ENCODE data around the gene TRPV6.

The TRPV6 gene

DNA sequence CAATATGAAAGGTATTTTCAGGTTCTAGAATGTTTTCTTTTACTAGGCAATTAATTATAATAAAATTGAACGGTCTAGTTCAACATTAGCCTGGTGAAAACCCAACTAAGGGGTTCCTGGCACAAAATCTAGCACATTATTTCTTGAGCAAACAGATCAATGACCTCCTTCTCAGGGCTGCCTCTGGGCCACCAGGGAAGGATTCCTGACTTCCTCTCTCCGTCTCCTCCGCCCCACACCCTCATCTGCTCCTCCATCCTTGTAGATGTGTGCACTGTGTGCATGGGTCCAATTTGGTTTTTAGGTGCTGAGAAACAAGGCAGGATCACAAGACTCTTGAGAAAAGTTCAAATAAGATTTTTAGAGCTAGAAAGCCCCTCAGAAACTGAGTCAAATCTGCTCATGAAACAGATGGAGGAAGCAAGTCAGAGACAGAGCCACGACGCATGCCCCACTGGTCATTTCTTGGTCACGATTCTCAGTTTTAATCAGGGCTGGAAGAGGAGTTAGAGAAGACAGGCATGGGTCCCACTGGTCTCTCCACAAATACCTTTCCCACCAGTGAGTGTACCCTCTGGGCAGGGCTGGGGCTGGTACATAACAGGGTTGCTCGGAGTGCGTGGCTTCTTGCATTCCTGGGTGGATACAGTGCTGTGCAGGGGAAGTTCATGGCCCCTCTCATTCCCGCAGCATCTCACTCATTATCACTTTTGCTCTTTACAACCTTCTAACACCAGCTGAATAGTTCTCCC, 3.8 kb downstream of the TRPV6 start:
- no peak for DNase-seq

GRCh38 chr7:142880876-142881505, 4.6 kb downstream of the TRPV6 start:
- DNase-seq: no peak

- DNase-seq: no peak
Measured at GRCh38 chr7:142879060-142879459, 6.5 kb downstream of the TRPV6 start.

DNA sequence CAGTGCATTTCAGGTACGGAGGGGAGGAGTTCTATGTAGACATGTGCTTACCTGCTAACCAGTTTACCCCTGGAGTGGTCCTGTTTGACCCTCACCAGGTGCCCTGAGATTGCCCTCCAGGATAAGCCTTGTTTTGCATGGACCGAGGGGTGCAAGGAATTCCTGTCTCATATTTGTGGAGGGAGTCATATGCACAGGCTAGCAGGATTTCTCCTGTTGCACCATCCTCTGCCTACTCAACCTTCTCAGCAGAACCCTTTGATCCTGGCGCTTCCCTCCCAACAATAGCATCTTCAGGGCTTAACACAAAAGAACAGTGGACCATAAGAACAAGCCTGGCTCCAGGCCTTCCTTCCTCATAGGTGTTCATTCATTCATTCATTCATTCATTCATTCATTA, 7.2 kb downstream of the TRPV6 start:
- DNase-seq: no peak

DNA sequence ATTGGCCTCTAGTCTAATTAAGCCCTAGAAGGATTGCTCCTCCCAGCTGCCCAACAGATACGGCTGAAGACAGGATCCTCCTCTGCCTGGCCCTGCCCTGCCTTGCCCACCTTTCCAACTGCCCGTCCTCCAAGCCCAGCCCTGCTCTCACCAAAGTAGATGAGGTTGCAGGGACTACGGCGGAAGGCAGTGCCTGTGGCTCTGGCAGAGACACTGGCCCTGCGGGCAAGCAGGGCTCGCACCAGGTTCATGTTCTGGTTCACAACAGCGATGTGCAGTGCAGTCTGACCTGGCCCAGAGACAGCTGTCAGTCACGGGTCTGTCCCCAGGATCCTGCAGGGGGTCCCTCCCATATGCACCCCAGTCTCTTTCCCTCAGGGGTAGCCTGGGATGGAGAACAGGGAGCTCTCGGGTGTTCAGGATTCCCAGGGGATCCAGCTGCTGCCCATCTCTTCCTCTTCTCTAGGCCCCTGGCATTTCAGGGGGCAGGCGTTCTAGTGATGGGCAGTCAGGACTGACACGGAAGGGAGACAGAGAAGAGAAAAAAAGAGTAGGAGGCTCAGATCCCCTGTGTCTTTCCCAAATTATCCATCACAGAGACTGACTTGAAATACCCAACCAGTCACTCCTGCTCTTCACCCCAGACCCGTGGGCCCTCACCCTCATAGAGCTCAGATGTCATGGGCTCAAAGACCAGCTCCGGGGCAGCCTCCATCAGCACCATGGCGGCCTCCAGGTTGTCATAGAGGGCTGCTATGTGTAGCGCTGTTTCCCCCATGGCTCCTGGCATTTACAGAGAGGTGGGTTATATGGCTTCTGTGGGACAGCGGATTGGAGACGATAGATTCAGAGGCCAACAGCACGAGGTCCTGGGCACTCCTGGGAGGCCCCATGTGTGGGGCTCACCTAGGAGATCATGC, 8.3 kb downstream of the TRPV6 start:
- no peak for DNase-seq

DNA sequence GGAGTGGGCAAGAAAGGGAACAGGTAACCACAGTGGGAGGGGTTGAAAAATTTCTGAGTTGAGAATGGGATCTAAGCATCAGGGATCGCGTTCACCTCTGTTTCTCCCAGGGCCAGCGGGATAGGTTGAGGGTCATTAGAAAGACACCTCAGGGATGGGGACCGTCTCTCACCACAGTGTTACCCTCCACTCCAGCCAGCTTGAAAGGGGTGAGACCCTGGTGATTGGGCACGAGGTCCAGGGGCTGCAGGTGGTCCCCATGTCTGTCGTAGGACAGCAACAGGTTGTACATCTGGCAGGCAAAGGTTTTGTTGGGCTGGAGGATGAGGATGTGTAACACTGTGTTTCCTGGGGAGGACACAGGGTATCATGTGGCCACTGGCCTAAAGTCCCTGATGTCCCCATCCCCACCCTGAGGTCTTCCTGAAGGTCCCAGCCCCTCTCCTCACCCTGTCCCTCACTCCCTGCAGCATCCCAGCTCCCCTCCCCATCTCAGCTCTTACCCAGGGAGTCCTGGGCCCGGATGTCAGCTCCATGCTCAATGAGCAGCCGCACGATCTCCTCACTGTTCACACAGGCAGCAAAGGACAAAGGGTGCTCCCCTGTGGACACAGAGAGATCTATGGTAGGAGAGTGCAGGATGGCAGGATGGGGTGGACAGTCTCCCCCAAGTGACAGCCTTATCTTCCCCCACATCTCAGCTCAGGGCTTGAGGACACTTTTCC, 9.1 kb downstream of the TRPV6 start:
- DNase-seq: no peak

- no peak for DNase-seq
Measured at GRCh38 chr7:142875456-142875855, 10.1 kb downstream of the TRPV6 start.

DNA sequence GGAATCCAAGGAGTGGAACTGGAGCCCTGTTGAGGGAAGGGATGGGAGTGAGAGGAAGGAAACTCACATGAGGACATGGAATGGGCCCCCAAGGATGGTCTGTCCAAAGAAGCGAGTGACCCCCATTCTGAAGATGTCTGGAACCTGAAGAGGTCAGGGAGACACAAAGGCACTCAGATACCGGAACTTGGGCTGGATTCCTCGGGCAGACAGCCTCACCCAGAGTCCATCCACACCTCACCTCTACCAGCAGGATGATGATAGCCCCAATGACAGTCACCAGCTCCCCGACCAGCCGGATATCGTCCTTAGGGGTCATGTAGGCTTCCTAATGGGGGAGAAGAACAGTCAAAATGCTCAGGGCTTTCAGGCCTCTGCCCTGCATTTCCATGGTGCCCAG, 10.7 kb downstream of the TRPV6 start:
- DNase-seq: no peak

DNA sequence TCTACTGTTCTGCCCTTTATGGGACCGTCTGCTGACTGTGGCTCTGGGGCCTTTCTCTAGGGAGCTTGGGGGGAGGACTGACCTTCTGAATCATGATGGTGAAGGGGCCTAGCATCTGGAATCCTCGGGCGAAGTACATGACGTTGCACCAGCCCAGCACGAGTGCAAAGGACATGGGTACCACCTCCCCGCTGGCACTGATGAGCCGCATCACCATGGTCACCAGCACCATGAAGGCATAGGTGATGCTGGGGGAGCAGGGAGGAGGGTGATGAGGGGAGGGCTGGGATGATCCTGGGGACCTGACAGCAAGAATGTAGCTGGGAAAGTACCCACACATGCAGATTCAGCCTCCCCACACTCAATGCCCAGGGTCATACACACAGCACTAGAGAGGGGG, 11.1 kb downstream of the TRPV6 start:
- no peak for DNase-seq

DNA sequence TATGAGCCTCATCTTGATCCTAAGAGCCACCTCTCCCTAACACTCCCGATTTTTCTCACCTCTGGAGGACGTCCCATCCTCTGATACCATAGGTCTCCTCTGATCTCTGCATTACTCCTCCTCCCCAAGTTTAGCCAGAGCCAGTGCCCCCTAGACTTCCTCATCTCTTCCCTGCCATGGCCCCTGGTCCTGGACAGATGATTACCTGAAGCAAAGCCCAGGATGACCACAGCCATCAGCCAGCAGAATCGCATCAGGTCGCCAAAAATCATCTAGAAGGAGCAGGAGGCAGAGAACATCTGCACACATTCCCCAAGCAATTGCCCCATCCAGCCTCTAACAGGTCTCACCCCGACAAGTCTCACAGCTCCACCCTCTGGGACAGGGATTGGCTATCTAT, 11.7 kb downstream of the TRPV6 start:
- DNase-seq: no peak

- no peak for DNase-seq
Measured at GRCh38 chr7:142873281-142873784, 12.2 kb downstream of the TRPV6 start.

DNA sequence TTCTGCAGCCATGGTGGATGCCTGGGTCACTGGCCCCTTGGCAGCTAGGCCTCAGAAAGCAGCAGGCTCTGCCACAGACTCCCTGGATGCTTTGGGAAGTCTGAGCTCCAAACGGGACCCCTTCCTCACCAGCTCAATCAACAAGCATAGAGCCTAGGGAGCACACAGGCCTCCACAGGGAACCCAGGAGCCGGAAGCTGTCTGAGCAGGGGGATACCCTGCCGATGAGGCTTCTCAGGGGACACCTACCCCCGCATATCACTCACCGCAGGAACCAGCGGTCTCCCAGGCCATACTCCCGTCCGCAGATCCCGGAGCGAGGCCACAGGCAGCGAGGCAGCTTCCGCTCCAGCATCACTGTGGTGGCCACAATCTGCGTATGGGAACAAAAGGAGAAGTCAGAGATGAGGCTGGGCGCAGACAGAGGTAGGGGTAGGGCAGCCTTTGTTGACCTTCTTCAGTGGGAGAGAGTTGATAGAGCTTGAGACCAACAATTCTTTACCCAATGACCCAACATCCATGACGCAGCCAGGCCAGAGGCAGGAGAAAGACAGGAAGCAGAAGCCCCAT, 13.4 kb downstream of the TRPV6 start:
- no peak for DNase-seq

GRCh38 chr7:142871260-142872105, 14.1 kb downstream of the TRPV6 start:
- DNase-seq: no peak

DNA sequence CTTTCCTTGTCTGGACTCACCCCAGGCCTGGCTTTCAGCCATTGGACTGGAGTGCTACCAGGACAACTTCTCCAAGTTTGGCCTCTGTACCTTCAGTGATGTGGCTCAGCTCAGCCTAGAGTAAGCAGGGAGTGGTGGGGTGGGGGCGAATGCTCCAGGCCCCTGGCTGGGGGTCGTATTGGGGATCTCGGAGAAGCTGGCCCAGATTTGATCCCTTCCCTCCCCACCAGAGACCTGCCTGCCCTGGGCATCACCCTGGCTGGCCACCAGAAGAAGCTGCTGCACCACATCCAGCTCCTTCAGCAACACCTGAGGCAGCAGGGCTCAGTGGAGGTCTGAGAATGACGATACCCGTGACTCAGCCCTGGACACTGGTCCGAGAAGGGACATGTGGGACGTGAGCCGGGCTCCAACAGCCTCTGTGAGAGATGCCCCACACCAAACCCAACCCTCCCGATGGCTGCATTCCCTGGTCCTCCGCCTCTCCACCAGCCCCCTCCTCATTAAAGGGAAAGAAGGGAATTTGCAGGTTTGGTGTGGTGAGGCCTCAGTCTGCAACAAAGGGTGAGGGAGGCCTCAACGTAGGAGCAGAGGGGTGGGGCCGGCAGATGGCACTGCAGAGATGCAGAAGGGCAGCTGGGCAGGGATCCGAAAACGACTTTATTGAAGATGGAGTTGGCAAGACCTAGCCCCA, 14.8 kb downstream of the TRPV6 start:
- no peak for DNase-seq

- no peak for DNase-seq
Measured at GRCh38 chr7:142870147-142870559, 15.4 kb downstream of the TRPV6 start.

DNA sequence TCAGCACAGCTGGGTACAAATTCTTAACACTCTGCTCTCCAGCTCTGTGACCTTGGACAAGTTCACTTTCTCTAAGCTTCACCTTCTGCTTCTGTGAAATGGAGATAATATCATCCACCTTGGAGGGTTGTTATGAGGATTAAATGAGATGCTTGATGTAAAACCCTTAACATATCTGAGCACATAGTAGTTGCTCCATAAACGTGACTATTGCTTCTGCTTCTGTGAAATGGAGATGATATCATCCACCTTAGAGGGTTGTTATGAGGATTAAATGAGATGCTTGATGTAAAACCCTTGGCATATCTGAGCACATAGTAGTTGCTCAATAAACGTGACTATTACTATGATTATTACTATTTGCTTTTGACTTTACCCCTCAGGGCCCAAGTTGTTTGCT, 16.1 kb downstream of the TRPV6 start:
- DNase-seq: no peak

DNA sequence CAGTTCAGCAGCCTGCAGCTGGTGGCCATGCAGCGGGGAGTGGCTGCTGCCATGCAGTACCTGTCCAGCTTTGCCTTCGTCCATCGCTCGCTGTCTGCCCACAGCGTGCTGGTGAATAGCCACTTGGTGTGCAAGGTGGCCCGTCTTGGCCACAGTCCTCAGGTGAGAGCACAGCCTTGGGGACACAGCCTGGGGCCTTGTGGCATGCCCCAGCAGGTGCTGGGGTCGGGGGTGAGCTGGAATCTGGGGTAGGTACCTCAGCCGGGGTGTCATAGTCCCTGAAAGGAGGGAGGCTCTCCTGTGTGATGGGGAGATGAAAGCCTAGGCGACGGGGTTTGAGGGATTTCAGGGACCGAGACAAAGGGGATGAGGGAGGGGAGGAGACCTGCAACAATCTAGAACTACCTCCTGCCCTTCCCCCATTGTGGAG, 16.5 kb downstream of the TRPV6 start:
- no peak for DNase-seq

DNA sequence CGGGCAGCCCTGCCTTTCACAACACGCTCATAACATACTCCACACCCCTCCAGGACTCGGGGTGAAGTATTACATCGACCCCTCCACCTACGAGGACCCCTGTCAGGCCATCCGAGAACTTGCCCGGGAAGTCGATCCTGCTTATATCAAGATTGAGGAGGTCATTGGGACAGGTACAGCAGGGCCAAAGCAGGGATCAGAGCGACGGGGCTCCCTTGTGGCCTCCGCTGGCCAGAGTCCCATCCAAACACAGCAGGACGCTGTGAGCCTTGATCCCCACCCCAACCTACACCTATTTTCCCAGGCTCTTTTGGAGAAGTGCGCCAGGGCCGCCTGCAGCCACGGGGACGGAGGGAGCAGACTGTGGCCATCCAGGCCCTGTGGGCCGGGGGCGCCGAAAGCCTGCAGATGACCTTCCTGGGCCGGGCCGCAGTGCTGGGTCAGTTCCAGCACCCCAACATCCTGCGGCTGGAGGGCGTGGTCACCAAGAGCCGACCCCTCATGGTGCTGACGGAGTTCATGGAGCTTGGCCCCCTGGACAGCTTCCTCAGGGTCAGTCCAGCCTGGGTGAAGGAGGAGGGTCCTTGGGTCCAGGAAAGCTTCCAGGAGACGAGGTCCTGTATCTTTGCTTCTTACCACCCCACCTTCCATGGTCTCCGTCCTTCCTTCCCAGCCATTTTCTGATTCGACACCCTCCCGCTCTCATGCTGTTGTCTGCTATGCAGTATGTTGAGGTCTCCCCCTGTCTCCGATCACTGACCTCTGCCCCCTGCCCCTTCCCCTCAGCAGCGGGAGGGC, 17.2 kb downstream of the TRPV6 start:
- DNase-seq: no peak

DNA sequence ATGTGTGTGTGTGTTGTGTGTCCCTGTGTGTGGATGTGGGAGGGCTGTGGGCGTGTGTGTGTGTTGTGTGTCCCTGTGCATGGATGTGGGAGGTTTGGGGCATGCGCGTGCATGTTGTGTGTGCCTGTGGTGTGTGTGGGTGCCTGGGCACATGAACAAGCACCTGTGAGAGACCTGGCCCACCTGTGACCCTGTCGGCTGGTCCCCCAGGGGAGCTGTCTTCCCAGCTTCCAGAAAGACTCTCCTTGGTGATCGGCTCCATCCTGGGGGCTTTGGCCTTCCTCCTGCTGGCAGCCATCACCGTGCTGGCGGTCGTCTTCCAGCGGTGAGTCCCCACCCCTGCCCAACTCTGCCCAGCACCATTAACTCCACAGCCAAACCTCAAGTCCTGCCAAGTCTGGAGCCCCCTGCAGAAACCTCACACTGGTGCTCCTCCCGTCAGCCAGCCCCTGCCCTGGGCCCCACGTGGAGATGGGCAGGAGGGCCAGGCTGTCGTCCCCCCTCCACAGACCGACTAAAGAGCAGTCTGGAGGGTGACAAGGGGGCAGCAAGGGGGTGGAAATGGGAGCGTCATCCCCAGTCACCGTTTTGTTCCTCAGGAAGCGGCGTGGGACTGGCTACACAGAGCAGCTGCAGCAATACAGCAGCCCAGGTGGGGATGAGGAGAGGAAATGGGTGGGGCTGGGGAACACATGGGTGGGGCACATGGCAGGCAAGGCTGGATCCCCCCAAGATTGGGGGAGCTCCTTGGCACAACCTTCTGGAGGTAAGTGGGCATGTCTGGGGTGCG, 18.0 kb downstream of the TRPV6 start:
- DNase-seq: no peak
